DMS153 treated with DMSO at 0.1 percent for 48 hours (cell line): ENCODE results near the gene TCF7L2.

ENCODE experiments used
- DNase-seq: peaks from one replicate; lab custom pipeline; 2025; ENCODE audit not compliant: unreplicated experiment; lab: John Stamatoyannopoulos, UW

The TCF7L2 gene

DNA sequence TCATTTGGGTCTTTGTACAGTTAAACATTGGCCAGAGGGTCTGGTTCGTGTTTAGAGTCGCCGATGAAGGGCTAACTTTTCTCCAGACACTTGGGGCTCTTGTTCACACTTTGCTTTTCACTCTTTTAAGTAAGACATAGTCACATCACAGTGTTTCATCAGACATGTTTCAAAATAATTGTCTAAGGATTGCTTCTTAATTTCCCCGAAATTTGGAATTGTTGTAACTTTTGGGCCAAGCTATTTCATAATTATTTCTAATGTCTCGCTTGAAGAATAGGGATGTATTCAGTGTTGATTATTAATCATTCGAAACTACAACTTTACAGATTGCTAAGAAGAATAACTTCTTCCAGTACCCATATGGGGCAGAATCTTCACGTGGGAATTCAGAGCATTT is 92.8 kb downstream of the TCF7L2 start:
- DNase-seq, result no peak

DNA sequence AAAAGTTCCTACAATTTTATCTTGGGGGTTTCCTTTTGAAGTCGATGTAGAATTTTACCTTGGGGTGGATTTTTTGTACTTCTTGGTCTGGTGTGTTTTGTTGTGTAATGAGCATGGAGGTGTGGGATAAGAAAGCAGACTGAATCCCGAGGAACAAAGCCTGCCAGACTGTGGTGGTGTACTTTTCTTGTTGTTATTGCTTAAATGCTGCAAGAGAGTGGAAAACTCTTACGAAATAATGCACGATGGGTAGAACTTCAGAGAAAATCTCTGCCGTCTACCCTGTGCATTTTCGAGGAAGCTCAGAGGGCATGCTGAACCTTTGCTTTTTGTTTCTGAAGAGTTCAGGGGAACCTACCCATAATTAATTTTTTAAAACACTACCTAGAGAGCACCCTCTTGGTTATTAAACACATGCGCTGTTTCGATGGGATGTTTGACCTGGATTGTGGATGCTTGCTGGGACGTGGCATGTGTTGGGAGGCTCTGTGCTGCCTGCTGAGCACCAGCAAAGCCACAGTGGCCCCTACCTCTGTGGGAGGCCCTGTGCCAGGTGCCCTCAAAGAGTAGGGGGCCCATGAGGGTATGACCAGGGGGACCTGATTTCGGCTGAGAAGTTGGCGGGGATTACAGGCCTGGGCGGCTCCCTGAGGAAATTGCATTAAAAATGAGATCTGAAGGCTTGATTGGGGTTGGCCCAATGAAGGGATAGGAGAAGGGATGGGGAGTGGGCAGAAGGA is 94.1 kb downstream of the TCF7L2 start:
- DNase-seq, result no peak

DNA sequence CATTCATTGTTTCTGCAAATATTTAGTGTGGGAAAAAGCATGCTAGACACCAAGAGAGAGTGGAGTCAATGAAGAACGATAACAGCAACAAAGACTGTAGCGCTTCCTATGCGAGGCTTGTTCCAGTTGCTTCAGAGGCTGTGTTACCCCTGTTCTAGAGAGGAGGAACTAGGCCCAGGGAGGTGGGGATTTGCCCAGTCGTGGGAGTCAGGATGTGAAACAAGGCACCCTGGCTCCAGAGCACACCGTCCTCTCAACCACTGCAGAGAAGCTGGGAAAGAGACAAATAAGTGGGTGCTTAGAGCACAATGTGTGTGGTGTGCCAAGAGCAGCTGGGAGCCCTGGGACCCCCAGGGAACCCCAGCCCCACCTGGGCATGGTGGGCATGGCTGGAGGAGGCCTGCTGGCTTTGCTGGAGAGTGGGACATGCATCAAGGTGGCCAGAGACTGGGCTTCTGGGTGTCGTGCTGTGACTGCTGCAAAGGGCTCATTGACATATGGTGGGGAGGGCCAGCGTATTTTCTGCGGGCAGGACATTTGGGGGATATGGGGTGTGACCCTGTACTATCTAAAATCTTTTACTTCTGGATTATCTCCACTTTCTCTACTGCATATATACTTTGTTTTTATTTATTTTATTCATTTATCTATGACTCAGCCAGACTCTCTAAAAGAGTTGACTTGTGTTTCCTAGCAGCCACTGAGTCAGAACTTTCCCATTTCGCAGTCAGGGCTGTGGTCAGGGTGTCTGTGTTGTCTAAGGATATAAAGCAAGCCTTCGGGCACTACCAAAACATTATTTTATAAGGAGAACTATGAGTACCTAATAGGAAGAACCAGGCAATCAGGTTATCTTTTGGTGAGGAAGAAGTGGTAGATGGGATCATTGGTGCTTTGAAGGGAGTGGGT is 95.4 kb downstream of the TCF7L2 start:
- DNase-seq, result no peak

DNA sequence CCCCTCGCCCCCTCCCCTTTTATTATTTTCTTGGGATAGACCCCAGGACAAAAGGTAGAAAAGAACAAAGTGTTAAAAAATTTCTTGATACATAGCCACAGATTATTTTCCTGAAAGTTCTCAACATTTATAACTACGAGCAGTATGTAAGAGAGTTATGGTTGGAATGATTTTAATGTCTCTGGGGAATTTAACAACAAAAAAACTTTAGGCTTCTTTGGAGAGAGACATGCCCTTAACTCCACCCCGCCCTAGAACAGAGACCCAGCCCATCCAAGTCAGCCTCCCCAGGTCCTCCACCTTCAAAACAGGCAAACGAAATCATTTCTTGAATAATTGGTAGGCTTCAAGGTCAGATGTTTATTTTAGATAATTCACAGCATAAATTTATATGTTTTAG is 97.1 kb downstream of the TCF7L2 start:
- DNase-seq, result no peak

DNA sequence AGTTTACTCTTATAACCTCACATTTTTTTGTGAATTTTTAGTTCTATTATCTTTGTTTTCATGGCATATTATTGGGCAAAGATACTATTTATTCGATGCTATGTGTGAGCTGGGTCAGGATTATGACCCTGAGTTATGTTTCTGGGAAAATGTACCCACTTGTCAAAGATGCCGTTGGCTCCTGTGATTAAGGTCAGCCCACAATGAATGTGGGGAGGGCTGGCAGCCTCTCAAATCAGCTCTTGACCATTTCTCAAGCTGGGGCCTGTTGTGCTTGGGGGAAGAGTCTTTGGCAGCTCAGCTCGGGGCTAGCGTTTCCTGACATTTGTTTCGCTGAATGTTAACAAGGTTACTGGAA is 97.5 kb downstream of the TCF7L2 start:
- DNase-seq, result no peak

DNA sequence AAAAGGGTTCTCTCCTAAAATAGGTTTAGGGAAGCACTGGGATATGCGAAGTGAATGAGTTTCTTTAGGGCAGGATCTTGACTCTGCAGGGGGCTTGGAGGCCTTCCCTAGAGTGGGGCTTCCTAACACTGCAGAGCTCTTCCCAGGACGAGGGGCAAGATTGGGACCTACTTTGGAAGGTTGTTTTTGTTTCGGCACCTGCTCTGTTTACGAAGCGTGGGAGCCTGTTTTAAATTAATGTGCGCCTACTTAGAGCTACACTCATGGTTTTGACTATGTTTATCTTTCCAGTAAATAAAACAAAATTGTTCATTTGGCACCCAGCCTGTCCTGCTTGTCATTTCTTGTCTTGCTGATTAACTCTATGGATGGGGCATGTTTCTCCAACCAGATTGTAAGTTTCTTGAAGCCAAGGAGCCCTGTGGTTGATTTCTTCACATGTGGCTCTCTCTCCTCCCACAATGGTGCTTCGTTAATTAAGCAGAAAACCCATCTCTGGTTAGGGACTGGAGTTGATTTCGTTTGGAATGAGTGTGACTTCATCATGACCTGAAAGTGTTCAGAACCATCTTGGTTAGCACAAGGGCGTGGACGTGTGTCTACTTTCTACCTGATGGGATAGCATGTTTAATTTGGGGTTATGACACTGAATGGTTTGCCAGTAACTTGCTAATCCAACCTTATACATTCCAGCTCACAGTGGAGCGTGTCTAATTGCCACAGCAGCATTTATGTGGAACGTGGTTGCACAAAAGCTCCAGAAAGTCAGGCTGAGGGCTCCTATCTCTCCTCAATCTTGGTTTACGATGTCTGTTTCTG is 98.1 kb downstream of the TCF7L2 start:
- DNase-seq, result no peak

DNA sequence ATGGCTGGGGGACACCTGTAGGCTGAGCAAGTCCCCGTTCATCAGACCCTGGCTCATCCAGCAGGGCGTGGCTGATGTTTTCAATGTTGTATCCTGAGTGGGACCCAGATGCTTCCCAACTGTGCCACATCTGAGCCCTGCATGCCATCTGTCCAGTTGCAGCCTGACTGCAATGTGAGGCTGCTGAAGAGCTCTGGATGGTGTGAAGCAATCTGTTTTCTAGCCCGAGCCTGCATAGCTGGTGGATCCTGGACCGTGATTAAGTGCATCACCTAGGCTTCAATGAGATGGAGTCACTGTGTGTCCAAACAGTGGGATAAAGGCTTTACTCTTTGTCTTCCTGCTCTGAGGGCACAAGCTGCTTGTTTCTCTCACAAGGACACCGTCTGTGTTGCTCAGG is 99.8 kb downstream of the TCF7L2 start:
- no peak for DNase-seq

DNA sequence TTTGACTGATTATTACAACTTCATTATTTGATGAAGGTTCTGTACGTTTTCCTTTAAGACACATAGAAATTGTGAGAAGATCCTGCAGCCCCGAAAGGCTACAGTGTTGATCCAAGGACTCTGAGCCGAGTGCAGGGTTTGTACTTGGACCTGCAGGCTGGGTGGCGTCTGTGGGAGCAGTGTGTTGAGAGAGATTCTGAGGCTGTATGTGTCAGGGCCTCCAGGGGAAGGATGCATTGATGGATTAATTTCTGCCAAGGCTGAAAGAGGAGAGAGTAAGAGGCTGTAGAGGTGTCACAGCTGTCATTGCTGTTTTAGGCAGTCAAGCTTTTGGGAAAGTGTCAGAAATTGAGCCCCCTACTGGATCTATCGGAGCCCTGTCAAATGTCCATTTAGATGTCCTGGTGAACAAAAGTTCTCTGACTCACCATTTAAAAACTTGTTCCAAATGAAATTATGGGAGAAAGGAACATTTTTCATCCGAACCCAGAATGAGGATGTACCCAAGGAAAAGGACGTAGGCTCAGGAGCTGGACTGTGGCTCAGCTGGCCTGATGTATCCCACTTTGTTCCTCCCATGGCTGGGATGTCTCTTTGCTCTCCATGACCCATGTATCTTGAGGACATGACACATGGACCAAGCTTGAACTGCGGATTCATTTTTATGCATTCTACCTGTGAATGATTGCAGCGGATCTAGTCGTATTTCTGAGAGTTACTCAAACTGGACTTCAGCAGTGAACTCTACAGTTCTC is 102.2 kb downstream of the TCF7L2 start:
- DNase-seq, result no peak

DNA sequence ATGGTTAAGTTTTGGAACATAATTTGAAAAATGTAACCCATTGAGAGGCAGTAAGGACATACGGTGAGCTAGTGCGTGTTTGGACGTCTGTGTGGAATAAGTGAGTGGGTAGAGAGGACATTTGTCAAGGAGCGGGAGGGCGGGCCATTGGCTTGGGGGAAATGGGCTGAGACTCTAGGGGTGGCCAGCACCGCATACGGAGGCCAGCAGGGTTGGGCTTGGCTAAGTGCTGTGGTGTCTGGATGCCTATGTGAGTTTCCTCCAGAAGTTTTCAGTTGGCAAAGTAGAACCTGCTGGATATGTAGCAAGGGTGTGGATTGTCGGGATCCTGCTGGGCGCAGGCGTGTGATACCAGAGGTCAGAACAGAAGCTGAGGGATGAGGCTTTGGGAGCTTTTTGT is 103.0 kb downstream of the TCF7L2 start:
- DNase-seq, result no peak

DNA sequence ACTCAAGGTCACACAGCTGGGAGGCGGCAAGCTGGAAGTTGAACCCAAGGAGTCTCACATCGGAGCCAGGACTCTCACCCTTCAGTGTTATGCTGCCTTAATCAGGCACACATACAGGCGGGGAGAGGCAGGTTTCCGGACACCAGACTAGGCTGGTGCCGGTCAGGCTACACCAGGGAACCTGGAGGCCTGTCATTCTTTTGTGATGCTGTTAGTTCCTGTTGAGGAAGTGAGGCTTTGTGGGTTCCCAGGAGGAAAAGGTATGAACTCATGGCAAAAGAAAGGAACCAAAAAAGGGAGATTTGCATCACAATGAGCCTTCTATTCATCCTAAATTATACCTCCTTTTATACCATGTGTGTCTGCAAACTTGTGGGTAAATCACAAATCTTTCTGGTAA is 103.8 kb downstream of the TCF7L2 start:
- peak; percentile 30 for DNase-seq

DNA sequence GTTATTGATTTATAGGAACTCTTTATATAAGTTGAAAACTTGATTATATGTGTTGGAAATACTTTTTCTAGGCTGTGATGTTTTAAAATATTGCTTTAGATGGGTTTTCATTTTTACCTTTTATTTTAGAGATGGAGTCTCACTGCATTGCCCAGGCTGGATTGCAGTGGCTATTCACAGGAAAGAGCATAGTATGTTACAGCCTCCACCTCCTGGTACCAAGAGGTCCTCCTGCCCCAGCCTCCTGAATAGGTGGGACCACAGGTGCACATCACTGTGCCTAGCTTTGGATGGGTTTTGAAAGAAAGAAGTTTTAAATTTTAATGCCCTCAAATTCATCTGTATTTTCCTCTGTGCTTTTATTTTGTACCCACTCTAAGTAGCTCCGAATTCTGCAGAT is 105.4 kb downstream of the TCF7L2 start:
- no peak for DNase-seq

DNA sequence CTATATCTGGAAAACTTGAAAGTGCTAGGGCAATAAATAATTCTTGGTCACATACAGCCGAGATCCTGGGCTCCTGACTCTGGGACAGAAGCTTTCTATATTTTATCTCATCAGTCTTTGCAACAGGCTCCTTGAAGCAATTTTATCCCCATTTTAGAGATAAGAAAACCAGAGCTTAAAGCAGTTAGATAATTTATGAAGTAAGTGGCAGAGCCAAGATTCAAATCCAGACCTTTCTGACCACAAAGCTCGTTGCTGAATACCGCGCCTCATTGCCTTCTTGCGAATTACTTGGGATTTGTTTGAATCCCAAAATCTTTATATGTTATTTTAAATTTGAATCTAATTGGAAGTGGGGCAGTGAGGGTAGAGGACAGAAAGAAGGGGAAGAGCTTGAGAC is 106.0 kb downstream of the TCF7L2 start:
- no peak for DNase-seq

DNA sequence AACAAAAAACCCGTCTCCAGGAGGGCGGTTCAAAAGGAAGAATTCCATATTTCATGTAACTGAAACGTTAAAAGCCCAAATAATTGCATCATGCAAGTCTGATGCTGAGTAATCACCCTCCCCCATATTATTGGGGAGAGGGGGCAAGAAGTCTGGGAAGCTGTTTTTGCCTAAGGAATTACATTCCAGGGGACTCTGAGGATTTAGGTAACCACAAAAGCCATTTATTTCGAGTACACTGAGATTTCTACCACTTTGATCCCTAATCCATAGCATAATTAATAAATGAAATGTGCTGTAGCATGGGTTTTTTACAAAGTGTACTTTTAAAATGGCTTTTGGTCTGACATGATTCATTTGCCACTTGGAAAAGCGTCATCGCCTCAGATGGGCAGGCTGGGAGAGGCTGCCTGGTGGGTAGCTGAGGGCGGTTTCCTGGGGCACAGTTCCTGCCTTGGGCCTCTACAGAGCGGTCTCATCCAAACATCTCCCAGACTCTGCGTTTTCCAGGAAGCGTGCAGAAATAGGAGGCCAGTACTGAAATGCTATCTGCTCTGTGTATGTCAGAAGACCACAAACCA is 106.5 kb downstream of the TCF7L2 start:
- no peak for DNase-seq

DNA sequence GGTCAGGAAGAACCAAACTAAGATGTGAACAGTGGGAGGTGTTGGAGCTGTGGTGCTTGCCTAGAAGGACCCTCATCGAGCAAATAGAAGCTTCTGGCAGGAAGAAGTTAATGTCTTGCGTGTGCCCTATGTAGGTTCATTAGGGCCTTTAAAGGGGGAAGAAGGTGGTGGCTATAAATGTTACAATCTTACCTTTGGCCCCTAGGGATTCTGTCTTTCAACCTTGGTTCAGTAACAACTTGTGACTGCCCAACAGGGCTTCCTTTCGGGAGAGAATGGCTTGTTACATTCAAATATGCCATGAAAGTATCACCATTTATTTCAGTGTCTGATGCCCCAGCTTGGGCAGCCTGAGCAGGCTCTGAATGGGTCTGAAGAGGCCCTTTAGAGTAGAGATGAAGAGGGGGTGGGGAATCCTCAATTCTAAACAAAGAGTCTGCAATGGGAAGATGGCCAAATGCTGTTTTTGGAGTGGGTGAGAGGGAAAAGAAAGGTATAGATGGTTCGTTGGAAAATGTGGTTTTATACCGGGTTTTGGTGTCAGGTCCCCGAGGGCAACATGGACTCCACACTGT is 108.0 kb downstream of the TCF7L2 start:
- DNase-seq, result no peak

DNA sequence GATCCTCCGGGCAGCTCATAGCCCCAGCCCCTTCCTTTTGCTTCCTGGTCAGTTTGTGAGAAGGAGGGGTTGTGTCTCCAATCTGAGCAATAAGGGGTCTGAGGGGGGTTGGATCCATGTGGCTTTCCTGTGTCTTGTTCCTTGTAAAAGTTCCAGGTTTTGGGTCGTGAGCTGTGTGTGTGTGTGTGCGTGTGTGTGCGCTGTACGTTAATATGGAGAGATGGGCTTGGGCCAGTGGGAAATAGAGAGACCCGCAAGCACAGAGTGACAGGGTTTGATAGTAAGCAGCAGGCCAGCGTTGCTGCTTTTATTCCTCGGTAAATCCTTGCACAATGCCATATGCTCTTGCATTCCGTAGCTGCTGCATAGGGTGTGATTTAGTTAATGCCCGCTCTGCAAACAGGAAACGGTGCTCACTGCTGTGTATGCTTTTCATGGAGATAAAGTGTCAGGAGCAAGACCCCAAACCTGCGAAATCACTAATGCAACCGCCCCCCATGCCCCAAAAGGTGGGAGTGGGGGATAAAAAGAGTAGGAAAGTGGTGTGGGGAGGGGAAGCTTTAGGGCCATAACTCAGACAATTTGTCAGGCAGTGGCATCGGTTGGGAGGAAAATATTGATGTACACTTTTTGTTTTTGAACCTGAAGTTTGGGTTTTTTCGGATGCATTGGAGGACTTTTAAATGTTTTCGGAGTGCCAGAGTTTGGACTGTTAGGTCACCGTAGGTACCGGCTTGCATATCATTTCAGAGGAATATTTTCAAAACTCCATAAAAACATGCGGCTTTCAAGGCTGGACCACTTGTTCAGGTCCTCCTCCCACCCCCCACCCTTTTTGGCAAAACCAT is 108.7 kb downstream of the TCF7L2 start:
- no peak for DNase-seq

DNA sequence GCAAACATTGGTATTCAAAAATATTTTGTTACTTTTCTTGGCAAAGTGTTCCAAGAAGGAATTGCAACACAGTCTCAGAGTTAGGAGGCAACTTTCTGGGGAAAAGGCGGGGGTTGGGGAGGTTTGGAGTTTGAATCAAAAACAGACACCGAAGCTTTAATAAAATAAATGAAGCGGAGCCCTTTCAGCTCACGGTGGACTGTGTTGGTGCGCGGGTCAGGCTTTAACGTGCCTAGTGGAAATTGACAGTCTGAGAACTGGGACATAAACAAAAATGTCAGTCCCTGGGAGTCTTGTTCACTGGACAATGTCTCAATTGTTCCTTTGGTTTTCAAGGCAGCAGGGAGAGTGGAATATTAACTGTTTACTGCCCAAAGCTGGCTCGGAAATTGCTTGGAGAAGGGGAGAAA is 109.3 kb downstream of the TCF7L2 start:
- no peak for DNase-seq

DNA sequence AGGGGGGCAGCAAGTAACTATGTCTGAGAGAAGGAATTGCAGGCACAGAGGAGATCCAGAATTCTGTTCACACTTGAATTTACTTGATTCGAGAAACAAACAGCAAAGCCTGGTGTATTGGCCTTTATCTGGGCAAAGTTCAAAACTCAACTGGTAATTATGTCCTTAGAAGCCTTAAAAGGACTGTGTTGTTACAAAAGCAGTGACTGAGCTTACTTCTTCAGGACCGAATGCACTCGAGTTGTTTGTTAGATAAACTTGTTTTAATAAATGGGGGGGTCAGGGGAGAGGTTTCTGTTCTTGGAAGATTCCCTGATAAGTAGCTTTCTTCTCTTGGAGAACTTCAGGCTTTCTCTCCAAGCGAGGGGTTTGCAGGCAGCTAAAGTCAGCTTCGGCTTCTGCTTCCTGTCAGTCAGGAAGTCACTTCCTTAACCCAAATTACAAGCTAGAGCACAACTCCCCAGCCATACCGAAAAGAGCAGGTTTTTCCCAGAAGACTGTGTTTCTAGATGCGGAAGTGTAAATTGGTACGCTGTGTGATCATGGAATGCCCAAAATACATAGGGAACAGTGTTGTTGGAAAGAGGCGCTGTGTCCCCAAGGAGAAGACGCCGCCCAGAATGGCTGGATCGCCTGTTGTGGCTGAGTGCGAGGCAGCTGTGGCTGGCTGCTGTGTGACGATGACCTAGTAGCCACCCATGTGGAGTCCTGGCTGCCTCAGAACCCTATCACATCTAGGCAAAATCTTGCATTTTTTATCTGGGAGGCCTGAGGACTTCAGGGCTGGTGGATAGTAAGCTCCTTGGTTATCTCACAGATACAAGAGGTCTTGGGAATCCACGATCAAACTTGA is 110.4 kb downstream of the TCF7L2 start:
- DNase-seq, result no peak

DNA sequence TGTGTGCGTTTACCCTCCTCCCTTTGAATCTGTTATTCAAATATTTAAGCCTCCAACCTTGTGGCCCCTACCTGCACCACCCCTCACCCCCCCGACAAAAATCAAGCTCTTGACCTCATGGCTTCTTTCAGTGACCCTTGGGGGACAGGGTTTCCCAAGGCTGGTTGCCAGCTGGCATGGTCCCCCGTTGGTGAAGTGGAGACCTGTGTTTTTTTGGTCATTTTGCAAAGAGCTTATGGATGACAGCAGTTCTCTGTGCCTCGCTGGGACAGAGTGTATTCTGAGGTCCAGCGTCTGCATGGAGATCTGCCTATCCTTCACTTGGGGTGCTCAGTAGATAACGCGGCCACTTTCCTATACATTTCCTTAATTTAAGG is 111.0 kb downstream of the TCF7L2 start:
- no peak for DNase-seq
